NCI-H69 (cell line): ENCODE results near the gene TBCE.
A peak's percentile ranks its signal among the peaks of the same experiment; 100 is the strongest.
"Not testable (repeated sequence)": the region's sequence is repeated elsewhere in the genome, so short reads cannot be mapped to it uniquely, and the experiment has no call there.

Experiments
- DNase-seq: peaks from one replicate; lab custom pipeline; 2025; lab: John Stamatoyannopoulos, UW

The TBCE gene

GRCh38 chr1:235351898-235352297 lies 15.3 kb upstream of the TBCE start:
- DNase-seq = no peak

GRCh38 chr1:235357485-235358373 lies 9.5 kb upstream of the TBCE start:
- DNase-seq = peak; percentile 49

- no peak for DNase-seq
Measured at GRCh38 chr1:235358899-235359298, 8.3 kb upstream of the TBCE start.

GRCh38 chr1:235364189-235364588 lies 3.0 kb upstream of the TBCE start:
- not testable (repeated sequence) for DNase-seq

GRCh38 chr1:235366286-235366685 lies 941 bp upstream of the TBCE start:
- DNase-seq = no peak

- no peak for DNase-seq
Measured at GRCh38 chr1:235368428-235368827, 1.2 kb downstream of the TBCE start.

- no peak for DNase-seq
Measured at GRCh38 chr1:235369802-235370201, 2.6 kb downstream of the TBCE start.

- no peak for DNase-seq
Measured at GRCh38 chr1:235375919-235376605, 8.8 kb downstream of the TBCE start.

GRCh38 chr1:235378134-235378735 lies 11.0 kb downstream of the TBCE start:
- DNase-seq = not testable (repeated sequence)

- DNase-seq = not testable (repeated sequence)
Measured at GRCh38 chr1:235381955-235382739, 14.9 kb downstream of the TBCE start.

- not testable (repeated sequence) for DNase-seq
Measured at GRCh38 chr1:235385633-235386032, 18.4 kb downstream of the TBCE start.

GRCh38 chr1:235391874-235392273 lies 24.6 kb downstream of the TBCE start:
- DNase-seq = no peak

GRCh38 chr1:235397733-235398132 lies 30.5 kb downstream of the TBCE start:
- DNase-seq = no peak

- DNase-seq = no peak
Measured at GRCh38 chr1:235399661-235400060, 32.4 kb downstream of the TBCE start.

GRCh38 chr1:235401251-235401650 lies 34.0 kb downstream of the TBCE start:
- no peak for DNase-seq

GRCh38 chr1:235402457-235403200 lies 35.4 kb downstream of the TBCE start:
- no peak for DNase-seq

- no peak for DNase-seq
Measured at GRCh38 chr1:235403593-235403992, 36.4 kb downstream of the TBCE start.

- DNase-seq = no peak
Measured at GRCh38 chr1:235404190-235404589, 37.0 kb downstream of the TBCE start.

- peak; percentile 14 for DNase-seq
Measured at GRCh38 chr1:235407419-235407818, 40.2 kb downstream of the TBCE start.

GRCh38 chr1:235408503-235408960 lies 41.3 kb downstream of the TBCE start:
- DNase-seq = peak; percentile 1
